ENCODE data around the gene LTK. TPM values are rescaled to one million over a fixed set of nuclear protein-coding genes. Genes with fewer than 3 reads are reported as not detected.

Gene LTK
- total RNA-seq, 2 donors from 2014 or later, result 1.9 to 2.8 TPM

DNA sequence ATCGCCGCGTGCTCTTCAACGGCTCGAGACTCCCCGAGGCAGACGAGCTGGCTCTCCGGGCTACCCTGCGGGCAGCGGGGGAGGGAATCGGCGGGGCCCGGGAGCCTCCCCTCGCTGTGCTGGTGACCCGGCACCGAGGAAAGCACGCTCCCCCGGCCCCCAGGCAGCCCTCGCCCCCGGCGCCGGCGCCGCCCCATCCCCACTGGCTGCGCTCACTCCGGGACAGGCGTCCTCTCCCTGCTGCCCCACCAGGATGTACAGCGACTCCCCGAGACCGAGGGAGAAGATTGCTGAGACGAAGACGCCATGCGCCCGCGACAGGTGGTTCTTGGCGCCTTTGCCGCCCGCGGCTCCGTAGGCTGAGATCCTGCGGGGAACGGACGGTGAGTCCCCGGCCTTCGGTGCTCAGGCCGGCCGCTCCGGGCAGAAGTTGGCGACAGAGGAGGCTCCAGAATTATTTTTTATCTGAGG is 1.7 kb downstream of the LTK start:
- H3K27ac Mint-ChIP-seq, result no peak overlapping the region
- ATAC-seq (replicated peaks), result peak; percentile 31
- H3K9me3 Mint-ChIP-seq, result no peaks in the 10 kb centered on the region
- peaks cover 6% of the 10 kb centered on the region for H3K36me3 Mint-ChIP-seq (ENCODE audit: low read depth)
- H3K4me3 Mint-ChIP-seq, result peak overlapping the region; percentile 77
- H3K4me1 Mint-ChIP-seq, result peaks cover 8% of the 10 kb centered on the region
- no peaks in the 10 kb centered on the region for H3K27me3 Mint-ChIP-seq

DNA sequence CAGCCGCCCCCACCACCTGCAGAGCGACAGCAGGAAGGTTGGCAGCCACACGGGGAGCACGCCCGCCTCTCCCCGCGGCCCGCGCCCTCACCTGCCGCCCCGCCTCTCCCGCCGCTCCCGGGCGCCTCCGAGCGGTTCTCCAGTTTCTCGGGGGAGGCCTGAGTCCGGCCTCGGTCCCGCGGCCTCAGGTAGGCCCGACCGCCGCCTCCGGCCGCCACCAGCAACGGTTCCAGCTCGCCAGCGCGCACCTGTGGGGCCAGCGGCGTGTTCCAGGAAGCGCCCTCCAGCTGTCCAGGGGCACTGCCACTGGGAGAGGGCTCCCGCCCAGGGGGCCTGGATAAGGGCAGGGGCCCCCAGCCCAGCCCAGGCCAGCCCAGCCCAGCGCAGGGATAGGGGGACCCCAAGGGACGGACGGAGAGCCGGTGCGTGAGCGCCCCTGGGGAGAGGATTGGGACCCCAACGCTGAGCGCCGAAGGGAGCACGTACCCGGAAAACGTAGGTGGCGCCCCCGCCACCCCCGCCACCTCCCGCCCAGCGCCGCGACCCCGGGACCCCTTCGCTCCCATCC is 2.2 kb downstream of the LTK start:
- H3K4me3 Mint-ChIP-seq, result peak overlapping the region; percentile 77
- no peak for ATAC-seq (replicated peaks)
- H3K9me3 Mint-ChIP-seq, result no peaks in the 10 kb centered on the region
- peaks cover 8% of the 10 kb centered on the region for H3K4me1 Mint-ChIP-seq
- H3K27me3 Mint-ChIP-seq, result no peaks in the 10 kb centered on the region
- H3K27ac Mint-ChIP-seq, result no peak overlapping the region
- peaks cover 1% of the 10 kb centered on the region for H3K36me3 Mint-ChIP-seq (ENCODE audit: low read depth)

DNA sequence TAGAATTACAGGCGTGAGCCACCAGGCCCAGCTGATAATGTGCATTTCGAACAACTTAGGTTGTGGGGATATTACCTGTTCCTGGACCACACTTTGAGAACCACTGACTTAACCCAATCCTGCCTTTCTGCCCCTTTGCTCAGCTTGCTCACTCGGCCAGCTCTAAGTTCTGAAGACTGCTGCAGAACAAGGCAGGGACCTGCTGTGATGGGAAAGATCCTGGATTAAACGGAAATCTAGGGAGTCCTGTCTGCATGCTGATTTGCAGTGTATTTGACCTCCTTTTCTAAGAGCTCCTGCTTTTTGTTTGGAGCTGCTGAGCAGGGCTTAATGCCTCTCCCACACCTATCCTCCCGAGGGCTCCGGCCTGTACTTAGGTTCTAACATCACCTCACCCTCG is 2.9 kb downstream of the LTK start:
- no peak overlapping the region for H3K4me3 Mint-ChIP-seq
- no peak overlapping the region for H3K27ac Mint-ChIP-seq
- ATAC-seq (replicated peaks), result no peak
- peaks cover 8% of the 10 kb centered on the region for H3K4me1 Mint-ChIP-seq
- H3K9me3 Mint-ChIP-seq, result no peaks in the 10 kb centered on the region
- no peaks in the 10 kb centered on the region for H3K27me3 Mint-ChIP-seq
- no peaks in the 10 kb centered on the region for H3K36me3 Mint-ChIP-seq (ENCODE audit: low read depth)

DNA sequence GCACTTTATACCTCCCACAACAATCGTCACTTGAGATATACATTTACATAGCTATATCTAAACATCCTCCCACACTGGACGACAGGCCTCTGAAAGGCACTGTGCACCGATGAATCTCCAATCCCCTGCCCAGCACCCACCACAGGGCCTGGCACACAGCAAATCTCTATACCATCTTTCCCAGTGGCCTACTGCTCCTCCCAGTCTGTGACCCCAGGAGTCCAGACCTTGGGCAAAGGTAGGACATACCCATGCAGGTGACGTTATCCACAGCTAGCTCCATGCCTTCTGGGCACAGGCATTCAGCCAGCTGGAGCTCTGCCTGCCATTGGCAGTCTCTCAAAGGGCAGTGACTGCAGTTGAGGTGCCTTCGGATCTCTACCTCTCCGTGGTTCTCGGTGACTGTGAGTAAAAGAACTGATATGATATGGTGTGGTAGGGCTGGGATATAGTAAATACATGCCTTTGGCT is 5.8 kb downstream of the LTK start:
- Mint-ChIP-seq H3K27me3 (no peaks in the 10 kb centered on the region), H3K9me3 (no peaks in the 10 kb centered on the region), H3K27ac (no peak overlapping the region), H3K4me1 (no peaks in the 10 kb centered on the region), H3K4me3 (no peak overlapping the region), H3K36me3 (ENCODE audit: low read depth) (no peaks in the 10 kb centered on the region)
- no peak for ATAC-seq (replicated peaks)

DNA sequence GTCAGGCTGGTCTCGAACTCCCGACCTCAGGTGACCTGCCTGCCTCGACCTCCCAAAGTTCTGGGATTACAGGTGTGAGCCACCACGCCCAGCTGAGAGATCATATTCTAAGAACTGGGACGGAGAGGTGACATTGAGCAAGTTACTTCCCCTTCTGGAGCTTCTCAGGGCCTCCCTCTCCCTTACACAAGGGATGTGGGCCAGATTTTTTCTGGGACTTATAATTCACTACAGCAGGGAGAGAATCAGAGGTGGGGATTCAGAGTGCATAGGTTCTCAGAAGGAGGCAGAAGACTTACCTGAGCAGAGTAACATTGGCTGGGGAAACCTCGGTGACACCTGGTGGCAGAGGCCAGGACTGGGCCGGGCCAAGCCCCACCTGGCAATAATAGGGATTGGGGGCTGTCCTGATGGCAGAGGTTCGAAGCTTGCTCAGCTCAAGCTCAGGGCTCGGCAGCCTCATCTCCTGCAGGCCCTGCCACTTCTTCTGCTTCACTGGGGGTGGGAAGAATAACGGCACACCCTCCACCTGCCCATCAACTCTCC is 6.8 kb downstream of the LTK start:
- Mint-ChIP-seq H3K36me3 (ENCODE audit: low read depth) (no peaks in the 10 kb centered on the region), H3K9me3 (no peaks in the 10 kb centered on the region), H3K4me3 (no peak overlapping the region), H3K4me1 (no peaks in the 10 kb centered on the region), H3K27me3 (no peaks in the 10 kb centered on the region), H3K27ac (no peak overlapping the region)
- ATAC-seq (replicated peaks), result no peak

DNA sequence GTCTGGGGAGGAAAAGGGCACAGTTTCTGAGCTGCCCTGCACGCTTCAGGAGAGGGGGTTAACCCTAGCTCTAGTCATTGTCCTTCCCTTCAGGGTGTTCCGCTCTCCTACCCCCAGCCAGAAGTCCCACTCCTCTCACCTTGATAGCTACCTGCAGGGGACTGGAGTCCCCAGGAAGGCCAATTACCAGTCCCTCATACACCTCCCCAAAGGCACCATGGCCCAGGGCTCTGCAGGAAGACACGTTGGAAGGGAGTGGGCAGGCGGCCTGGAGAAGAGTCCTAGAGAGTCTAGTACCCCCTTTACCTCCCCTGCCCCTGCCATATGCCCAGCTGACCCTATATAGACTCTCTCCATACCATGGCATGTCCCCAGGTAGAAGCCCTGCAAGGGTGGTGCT is 7.9 kb downstream of the LTK start:
- ATAC-seq (replicated peaks), result no peak
- no peaks in the 10 kb centered on the region for H3K9me3 Mint-ChIP-seq
- no peaks in the 10 kb centered on the region for H3K36me3 Mint-ChIP-seq (ENCODE audit: low read depth)
- peaks cover 4% of the 10 kb centered on the region for H3K27me3 Mint-ChIP-seq
- no peak overlapping the region for H3K27ac Mint-ChIP-seq
- H3K4me3 Mint-ChIP-seq, result no peak overlapping the region
- no peaks in the 10 kb centered on the region for H3K4me1 Mint-ChIP-seq

DNA sequence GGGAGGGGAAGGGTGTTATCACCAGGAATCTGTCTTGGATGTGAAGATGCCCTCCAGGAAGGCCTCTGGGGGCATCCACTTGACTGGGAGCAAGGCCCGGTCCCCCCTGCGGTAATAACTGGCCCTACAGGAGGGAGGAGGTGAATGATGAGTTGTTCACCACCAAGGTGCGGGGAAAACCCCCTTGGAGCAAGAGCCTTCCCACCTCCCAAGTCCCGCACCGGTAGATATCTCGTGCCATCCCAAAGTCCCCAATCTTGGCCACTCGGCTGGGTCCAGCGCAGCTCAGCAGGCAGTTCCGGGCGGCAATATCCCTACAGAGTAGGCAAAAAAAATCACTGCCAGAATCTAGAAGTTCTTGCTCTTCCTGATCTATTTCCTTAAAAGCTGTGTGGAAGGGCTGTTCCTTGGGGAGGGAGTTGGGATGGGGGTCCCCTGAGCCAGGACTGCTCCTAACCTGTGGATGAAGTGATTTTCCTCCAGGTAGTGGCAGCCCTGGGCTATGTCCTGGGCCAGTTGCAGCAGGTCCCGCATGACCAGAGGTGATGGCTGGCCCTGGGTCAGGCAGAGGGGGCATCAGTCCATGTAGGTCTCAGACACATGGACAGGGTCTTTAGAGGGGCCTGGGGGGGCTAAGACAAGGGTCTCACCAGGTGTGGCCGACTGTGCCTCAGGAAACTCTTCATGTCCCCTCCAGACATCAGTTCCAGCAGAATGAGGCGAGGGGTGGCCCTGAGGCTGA is 8.7 kb downstream of the LTK start:
- Mint-ChIP-seq H3K4me3 (no peak overlapping the region), H3K4me1 (no peaks in the 10 kb centered on the region), H3K36me3 (ENCODE audit: low read depth) (no peaks in the 10 kb centered on the region), H3K9me3 (no peaks in the 10 kb centered on the region), H3K27ac (no peak overlapping the region), H3K27me3 (peaks cover 4% of the 10 kb centered on the region)
- ATAC-seq (replicated peaks), result no peak

DNA sequence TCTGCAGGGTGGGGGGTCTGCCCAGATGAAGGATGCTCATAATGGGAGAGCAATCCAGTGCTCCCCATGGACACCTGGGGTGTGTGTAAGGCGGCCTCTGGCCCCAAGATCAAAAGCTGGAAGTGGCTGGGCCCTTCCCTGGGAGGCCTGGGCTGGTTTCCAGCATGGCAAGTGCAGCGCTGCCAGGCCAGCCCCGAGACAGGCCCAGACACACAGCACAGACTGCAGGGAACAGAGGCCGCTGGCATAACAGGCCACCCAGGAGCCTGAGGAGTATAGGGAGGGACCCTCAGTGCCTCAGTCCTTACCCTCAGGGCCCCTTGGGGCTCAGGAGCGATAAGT is 10.0 kb downstream of the LTK start:
- Mint-ChIP-seq H3K4me1 (no peaks in the 10 kb centered on the region), H3K27me3 (peaks cover 4% of the 10 kb centered on the region), H3K9me3 (no peaks in the 10 kb centered on the region), H3K36me3 (ENCODE audit: low read depth) (no peaks in the 10 kb centered on the region), H3K4me3 (peak overlapping the region; percentile 8), H3K27ac (no peak overlapping the region)
- ATAC-seq (replicated peaks), result no peak

DNA sequence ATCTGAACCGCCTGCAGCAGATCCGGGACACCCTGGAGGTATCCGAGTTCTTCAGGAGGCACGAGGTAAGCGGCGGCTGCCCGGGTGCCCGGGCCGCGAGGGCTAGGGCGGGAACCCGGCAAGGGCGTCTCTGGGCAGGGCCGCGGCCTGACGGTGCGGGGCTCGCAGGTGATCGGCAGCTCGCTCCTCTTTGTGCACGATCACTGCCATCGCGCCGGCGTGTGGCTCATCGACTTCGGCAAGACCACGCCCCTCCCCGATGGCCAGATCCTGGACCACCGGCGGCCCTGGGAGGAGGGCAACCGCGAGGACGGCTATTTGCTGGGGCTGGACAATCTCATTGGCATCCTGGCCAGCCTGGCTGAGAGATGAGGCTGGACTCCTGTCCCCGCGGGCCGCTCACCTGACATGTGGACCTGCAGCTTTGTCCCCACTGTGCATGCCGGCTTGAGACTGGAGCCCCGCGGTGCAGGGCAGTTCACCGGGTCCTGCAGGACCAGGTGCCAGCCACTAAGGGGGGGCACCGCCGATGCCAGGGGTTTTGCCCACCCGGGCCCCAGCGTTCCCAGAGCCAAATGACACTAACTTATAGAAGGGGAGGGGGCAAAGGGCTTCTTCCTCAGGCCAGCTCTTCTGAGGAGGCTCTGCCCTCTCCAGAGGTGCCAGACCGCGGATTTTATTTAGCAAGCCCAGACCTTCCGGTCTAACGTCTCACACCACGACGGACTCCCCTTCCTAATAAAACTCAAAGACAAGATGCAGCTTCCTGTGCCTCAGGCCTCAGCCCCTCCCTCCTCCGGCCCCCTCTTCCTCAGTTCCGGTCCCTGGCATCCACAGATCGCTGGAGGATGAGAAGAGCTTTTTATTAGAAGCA is 10.6 kb downstream of the LTK start:
- Mint-ChIP-seq H3K4me3 (peak overlapping the region; percentile 71), H3K27me3 (peaks cover 4% of the 10 kb centered on the region), H3K36me3 (ENCODE audit: low read depth) (no peaks in the 10 kb centered on the region), H3K9me3 (no peaks in the 10 kb centered on the region), H3K27ac (no peak overlapping the region), H3K4me1 (no peaks in the 10 kb centered on the region)
- ATAC-seq (replicated peaks), result peak; percentile 19

DNA sequence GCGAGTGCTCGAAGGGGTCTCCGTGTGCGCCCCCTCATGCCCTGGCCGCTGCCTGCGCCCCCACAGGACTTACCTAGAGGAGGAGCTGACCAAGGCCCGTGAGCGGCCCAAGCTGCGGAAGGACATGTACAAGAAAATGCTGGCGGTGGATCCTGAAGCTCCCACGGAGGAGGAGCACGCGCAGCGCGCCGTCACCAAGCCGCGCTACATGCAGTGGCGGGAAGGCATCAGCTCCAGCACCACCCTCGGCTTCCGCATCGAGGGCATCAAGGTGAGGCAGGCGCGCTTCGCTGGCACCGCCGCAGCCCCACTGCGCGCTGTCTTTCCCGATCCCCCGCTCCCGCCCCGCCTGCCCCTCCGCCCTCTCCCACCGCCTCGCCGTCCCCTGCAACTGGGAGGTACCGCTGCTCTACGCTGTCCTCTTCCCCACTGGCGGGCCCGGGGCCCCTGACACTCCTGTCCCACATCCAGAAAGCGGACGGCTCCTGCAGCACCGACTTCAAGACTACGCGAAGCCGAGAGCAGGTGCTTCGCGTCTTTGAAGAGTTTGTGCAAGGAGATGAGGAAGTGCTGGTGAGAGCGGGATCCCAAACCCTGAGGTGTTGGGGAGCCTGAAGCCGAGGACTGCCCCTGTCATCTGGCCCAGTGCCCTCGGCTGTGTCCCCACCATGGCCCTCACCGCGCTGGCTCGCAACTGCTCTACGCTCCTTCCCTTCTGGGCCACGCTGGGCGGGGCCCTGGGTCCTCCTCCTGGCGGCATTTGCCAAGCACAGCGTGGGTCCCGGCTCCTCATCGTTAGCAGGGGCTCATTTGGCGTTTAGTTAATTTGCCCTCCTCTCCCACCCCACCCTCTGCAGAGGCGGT is 11.5 kb downstream of the LTK start:
- Mint-ChIP-seq H3K27ac (no peak overlapping the region), H3K4me3 (peak overlapping the region; percentile 71), H3K9me3 (no peaks in the 10 kb centered on the region), H3K36me3 (ENCODE audit: low read depth) (no peaks in the 10 kb centered on the region), H3K27me3 (peaks cover 7% of the 10 kb centered on the region), H3K4me1 (no peaks in the 10 kb centered on the region)
- peak; percentile 56 for ATAC-seq (replicated peaks)

DNA sequence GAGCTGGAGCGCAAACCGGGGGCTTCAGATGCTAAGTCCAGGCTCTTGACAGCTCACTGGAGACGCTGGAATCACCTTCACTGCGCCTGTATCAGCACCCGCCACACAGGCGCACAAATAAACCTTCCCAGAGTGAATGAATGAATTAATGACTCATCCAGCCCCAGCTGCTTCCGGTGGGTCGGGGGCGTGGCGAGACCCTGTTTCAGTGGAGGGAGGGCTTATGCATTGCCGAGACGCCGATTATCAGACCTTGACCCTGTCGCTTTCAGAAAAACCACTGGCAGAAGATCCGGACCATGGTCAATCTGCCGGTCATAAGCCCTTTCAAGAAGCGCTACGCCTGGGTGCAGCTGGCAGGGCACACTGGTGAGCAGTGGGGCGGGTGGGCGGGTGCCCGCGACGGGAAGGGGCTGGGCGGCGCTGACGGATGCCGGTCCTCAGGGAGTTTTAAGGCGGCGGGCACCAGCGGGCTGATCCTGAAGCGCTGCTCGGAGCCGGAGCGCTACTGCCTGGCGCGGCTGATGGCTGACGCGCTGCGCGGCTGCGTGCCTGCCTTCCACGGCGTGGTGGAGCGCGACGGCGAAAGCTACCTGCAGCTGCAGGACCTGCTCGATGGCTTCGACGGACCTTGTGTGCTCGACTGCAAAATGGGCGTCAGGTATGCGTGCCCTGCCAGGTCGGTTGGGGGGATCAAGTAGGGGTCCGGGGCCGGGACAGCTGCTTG is 12.3 kb downstream of the LTK start:
- Mint-ChIP-seq H3K27me3 (peaks cover 14% of the 10 kb centered on the region), H3K4me3 (peak overlapping the region; percentile 71), H3K9me3 (no peaks in the 10 kb centered on the region), H3K36me3 (ENCODE audit: low read depth) (no peaks in the 10 kb centered on the region), H3K27ac (no peak overlapping the region), H3K4me1 (no peaks in the 10 kb centered on the region)
- peak; percentile 71 for ATAC-seq (replicated peaks)

DNA sequence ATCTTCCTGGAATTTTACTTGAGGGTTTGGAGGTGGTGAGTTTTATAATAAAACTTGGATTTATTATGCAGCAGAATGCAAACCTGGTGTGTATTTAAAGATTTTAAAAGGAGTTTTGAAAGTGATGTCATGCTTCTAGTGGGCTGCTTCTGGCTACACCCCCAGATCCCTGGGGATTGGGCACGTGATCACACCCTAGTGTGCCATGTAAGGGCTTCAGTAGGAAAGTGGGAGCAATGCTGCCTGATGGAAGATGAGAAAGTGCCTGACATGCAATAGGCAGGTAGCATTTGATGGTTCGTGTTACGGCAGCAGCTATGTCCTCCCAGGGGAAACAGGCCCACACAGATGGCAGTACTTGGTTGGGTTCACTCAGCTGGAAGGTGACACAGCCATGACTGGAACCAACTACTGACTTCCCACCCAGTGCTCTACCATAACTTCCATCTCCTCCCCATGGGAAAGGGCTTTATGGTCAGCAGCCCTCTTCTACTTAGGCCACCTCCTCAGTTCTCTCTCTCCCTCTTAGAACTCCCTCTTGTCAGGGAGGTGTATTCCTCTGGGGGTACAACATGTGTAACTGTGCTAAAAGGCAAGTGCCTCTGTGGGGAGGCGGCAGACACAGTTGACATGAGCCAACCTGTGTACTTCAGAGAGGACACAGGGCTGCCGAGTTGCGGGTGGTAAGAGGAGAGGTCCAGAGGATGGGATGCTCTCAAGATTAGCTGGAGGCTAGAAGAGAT is 14.3 kb downstream of the LTK start:
- H3K4me3 Mint-ChIP-seq, result no peak overlapping the region

DNA sequence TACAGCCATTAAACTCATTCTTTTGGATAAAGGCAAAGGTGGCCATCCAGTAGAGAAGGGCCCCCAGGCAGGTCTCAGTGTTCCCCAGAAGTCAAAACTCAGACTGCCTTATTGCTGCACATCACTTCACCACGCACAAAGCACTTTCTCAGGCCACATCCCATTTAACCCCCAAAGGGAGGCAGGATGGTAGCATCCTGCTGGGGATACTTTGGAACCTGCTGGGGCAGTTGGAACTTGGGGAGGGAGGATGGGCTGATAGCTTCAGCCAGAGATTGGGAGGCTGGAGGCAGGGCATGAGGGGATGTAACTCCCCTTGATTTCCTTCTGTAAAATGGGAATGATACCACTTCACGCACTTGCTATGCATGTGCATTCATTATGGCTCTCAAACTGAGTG is 15.0 kb downstream of the LTK start:
- H3K27me3 Mint-ChIP-seq, result peaks cover 15% of the 10 kb centered on the region

More for the DNA sequence above, 14.3 kb downstream of the LTK start:
- no peaks in the 10 kb centered on the region for H3K36me3 Mint-ChIP-seq (ENCODE audit: low read depth)
- no peaks in the 10 kb centered on the region for H3K9me3 Mint-ChIP-seq
- no peak overlapping the region for H3K27ac Mint-ChIP-seq
- ATAC-seq (replicated peaks), result no peak
- H3K27me3 Mint-ChIP-seq, result peaks cover 15% of the 10 kb centered on the region
- no peaks in the 10 kb centered on the region for H3K4me1 Mint-ChIP-seq

More for the DNA sequence above, 15.0 kb downstream of the LTK start:
- no peaks in the 10 kb centered on the region for H3K9me3 Mint-ChIP-seq
- no peaks in the 10 kb centered on the region for H3K4me1 Mint-ChIP-seq
- no peak overlapping the region for H3K4me3 Mint-ChIP-seq
- ATAC-seq (replicated peaks), result no peak
- H3K27ac Mint-ChIP-seq, result no peak overlapping the region
- no peaks in the 10 kb centered on the region for H3K36me3 Mint-ChIP-seq (ENCODE audit: low read depth)
